ENCODE data around the gene CACNG4. TPM values are rescaled to one million over a fixed set of nuclear protein-coding genes. Genes with fewer than 3 reads are reported as not detected.

The CACNG4 gene
- total and polyA plus RNA-seq, 11 donors: 0.08 to 0.88 (median 0.33) TPM; not detected in 8

- ATAC-seq (no peak), DNase-seq (no peak)
- TF ChIP-seq CTCF (IDR thresholded peaks at IDR 0.05) (no peak), POLR2A (IDR thresholded peaks at IDR 0.05) (no peak)
- H3K36me3 ChIP-seq: peaks cover 0 to 22% (median 4%) of the 10 kb centered on the region in 9 donors
- H3K27me3 ChIP-seq: no peaks in the 10 kb centered on the region
- H3K4me3 ChIP-seq: no peak overlapping the region
- intact Hi-C loops (cut with DNase I): no loop called here
- H3K4me1 ChIP-seq: no peaks in the 10 kb centered on the region
- 95 to 99% (median 97%) methylated on average over 5 of the region's 5 CpGs for WGBS, 4 donors
- no peak overlapping the region for H3K27ac ChIP-seq
- no peaks in the 10 kb centered on the region for H3K9me3 ChIP-seq
These were observed 105.2 kb downstream of the CACNG4 start for GRCh38 chr17:67069603-67070136.

DNA sequence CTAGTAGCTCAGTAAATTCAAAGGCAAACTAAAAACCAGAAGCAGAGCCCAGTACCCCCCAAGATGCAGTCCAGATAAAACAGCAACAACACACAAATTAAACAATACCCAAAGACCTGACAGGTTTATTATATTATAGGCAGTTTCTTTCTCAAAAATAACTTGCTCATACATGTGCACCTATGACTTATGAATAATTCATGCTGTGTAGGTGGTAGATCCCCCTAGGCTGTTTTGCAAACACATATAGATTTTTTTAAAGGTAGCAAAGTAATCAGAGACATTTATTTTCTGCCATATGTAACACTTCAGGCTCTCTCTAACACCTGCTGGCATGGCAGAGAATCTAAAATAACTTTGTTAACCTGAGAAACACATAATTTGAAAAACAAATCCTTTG is 107.1 kb downstream of the CACNG4 start:
- DNase-seq (no peak), ATAC-seq (no peak)
- Histone ChIP-seq H3K9me3 (no peaks in the 10 kb centered on the region), H3K4me3 (no peak overlapping the region), H3K36me3 (peaks cover 0 to 37% (median 11%) of the 10 kb centered on the region in 9 donors), H3K4me1 (no peaks in the 10 kb centered on the region), H3K27me3 (no peaks in the 10 kb centered on the region), H3K27ac (no peak overlapping the region)
- TF ChIP-seq CTCF (IDR thresholded peaks at IDR 0.05) (no peak), POLR2A (IDR thresholded peaks at IDR 0.05) (no peak)
- intact Hi-C loops (cut with DNase I): no loop called here

GRCh38 chr17:67072885-67073284 is 108.4 kb downstream of the CACNG4 start:
- no peaks in the 10 kb centered on the region for H3K9me3 ChIP-seq
- DNase-seq (no peak), ATAC-seq (no peak)
- 88 to 91% (median 90%) methylated on average over 3 of the region's 3 CpGs for WGBS, 4 donors
- no peak overlapping the region for H3K4me3 ChIP-seq
- no peaks in the 10 kb centered on the region for H3K27me3 ChIP-seq
- H3K4me1 ChIP-seq: no peaks in the 10 kb centered on the region
- intact Hi-C loops (cut with DNase I): no loop called here
- H3K36me3 ChIP-seq: peaks cover 0 to 48% (median 17%) of the 10 kb centered on the region in 9 donors
- no peak overlapping the region for H3K27ac ChIP-seq
- TF ChIP-seq POLR2A (IDR thresholded peaks at IDR 0.05) (no peak), CTCF (IDR thresholded peaks at IDR 0.05) (no peak)

DNA sequence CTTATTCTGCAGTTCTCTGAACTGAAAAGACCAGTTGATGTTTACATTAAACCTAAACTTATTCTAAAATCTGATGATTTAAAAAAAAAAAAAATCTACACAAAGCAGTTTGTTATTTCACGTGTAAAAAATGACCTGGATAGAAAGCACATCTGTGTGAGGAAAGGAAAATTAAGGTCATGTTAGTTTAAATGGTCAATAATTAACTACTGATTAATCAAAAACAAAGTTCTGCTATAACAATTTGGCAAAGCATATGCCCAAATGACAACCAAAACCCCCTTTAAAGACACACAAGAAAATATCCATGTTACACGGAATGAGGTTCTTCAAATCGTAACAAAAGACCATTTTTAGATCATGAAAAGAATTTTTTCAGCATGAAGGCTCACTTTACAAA is 110.3 kb downstream of the CACNG4 start:
- 93 to 97% (median 93%) methylated on average over 3 of the region's 3 CpGs for WGBS, 4 donors
- no peak for DNase-seq
- ATAC-seq: no peak
- Histone ChIP-seq H3K36me3 (peaks cover 0 to 54% (median 27%) of the 10 kb centered on the region in 9 donors), H3K27me3 (no peaks in the 10 kb centered on the region), H3K4me3 (no peak overlapping the region), H3K9me3 (no peaks in the 10 kb centered on the region), H3K27ac (no peak overlapping the region), H3K4me1 (no peaks in the 10 kb centered on the region)
- TF ChIP-seq CTCF (IDR thresholded peaks at IDR 0.05) (no peak), POLR2A (IDR thresholded peaks at IDR 0.05) (no peak)
- intact Hi-C loops (cut with DNase I): no loop called here

All from heart left ventricle (tissue), 16 donors.